ENCODE measurements around the gene ZCCHC10.
A peak's percentile ranks its signal among the peaks of the same experiment; 100 is the strongest.
"Not testable (repeated sequence)": the region's sequence is repeated elsewhere in the genome, so short reads cannot be mapped to it uniquely, and the experiment has no call there.

ZCCHC10 gene

GRCh38 chr5:133025804-133026663 lies at the start of gene ZCCHC10:
Gene ZCCHC10, minus strand, starts transcription at chr5:133026549. Its CDS starts 12 bp downstream, at chr5:133026537.
- peak; percentile 99 for DNase-seq (ENCODE audit: low spot score)
- FAIRE-seq: peak; percentile 17

DNA sequence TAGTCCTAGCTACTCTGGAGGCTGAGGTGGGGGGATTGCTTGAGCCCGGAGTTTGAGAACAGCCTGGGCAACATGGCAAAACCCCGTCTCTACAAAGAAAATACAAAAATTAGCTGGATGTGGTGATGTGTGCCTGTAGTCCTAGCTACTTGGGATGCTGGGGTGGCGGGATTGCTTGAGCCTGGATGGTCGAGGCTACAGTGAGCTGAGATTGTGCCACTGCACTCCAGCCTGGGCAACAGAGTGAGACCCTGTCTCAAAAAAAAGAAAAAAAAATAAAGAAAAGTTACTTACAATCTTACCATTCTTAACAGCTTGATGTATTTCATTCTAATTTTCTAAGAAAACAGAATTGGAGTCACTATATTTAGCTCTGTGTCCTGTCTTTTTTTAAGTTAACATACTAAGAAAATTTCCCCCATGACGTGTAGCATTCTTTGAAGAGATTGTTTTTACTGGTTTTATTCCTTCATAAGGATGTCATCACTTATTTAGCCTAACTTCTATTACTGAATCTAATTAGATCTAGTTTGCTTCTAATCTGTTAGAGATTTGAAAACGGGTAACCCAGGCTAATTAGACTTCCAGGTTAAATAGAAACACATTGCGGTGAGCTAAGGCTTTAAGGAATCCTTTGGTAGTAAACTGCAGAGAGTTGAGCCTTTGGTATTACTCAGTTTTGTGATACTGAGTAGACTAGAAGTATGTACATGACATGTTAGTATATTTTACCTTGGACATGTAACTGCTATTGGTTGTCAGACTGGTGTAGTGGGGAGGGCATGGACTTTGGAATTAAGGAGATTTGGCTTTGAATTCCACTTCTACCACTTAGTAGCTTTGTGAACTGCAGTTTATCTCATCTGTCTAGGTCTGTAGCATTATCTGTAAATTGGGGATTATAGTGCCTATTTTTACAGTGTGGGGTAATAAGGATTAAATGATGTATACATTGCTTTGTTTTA lies 49.5 kb upstream of the ZCCHC10 start:
- FAIRE-seq (no peak), DNase-seq (ENCODE audit: low spot score) (no peak)

DNA sequence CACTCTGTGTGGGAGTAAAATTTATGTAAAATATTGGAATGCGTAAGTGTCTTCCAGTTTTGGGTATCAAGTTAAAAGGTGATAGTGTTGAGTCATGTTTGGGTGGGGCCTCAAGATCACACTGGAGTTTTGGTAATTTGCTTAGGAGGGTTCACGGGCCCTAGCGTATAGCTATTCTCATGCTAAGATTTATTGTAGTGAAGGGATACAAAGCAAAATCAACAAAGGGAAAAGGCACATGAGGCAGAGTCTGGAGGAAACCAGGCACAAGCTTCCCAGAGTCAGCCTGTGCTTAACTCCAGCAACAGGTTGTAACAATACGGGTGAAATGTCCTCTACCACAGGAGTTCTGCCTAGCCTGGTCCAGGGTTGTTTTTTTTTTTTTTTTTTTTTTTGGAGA lies 45.7 kb upstream of the ZCCHC10 start:
- no peak for DNase-seq (ENCODE audit: low spot score)
- no peak for FAIRE-seq

GRCh38 chr5:133066045-133066444 lies 39.7 kb upstream of the ZCCHC10 start:
- no peak for DNase-seq (ENCODE audit: low spot score)
- FAIRE-seq: no peak

DNA sequence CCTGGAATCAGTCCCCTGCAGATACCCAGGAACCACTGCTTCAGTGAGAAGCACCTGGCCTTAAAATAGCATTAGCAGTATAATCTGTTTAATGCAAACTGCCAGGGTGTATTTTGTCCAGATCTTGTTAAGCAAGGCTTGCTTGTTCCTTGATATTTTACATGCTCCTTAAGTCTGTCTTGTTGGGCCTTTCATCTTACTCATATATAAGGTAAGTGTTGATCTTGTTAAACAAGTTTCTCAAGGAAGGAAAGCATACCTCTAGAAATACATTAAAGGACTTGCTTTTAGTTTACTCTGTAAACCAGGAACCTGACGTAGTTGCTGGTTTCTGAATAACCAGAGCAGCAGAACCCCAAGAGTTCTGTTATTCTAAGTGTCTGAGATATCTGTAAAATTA lies 39.1 kb upstream of the ZCCHC10 start:
- no peak for FAIRE-seq
- no peak for DNase-seq (ENCODE audit: low spot score)

DNA sequence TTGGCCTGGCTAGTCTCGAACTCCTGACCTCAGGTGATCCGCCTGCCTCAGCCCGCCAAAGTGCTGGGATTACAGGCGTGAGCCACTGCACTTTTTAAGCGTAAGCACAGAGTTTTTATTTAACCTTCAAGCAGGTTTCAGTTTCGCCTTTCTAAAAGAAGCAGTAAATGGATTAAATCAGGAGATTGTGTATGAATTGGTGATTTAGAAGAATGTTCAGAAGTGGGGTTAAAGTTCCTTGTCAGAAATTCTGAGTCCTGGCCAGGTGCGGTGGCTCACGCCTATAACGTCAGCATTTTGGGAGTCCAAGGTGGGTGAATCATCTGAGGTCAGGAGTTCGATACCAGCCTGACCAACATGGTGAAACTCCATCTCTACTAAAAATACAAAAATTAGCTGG lies 37.6 kb upstream of the ZCCHC10 start:
- FAIRE-seq (no peak), DNase-seq (ENCODE audit: low spot score) (no peak)

DNA sequence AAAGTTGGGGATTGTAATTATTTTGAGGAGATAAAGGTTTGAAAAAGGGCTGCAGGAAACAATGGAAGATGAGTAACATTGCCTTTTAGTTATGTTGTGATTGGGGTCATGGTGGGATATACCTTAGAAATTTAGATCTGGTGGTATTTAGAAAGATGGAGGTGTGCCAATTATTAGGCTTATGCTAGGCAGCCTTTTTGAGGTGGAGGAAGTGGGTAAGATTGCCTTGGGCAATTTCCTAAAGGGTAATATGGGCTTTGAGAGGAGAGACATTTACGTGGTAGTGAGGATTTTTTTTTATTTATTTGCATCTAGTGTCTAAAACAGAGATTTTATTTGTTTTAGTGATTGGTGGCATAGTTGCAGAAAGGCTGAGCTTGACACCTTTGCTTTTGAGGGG lies 35.9 kb upstream of the ZCCHC10 start:
- FAIRE-seq (no peak), DNase-seq (ENCODE audit: low spot score) (no peak)

GRCh38 chr5:133059621-133060020 lies 33.3 kb upstream of the ZCCHC10 start:
- DNase-seq (ENCODE audit: low spot score) (no peak), FAIRE-seq (no peak)

- no peak for FAIRE-seq
These were observed 30.5 kb upstream of the ZCCHC10 start for GRCh38 chr5:133056891-133057290.

GRCh38 chr5:133054697-133055471 lies 28.5 kb upstream of the ZCCHC10 start:
- FAIRE-seq: no peak
- DNase-seq (ENCODE audit: low spot score): no peak

More at GRCh38 chr5:133056891-133057290, 30.5 kb upstream of the ZCCHC10 start:
- DNase-seq (ENCODE audit: low spot score): no peak

DNA sequence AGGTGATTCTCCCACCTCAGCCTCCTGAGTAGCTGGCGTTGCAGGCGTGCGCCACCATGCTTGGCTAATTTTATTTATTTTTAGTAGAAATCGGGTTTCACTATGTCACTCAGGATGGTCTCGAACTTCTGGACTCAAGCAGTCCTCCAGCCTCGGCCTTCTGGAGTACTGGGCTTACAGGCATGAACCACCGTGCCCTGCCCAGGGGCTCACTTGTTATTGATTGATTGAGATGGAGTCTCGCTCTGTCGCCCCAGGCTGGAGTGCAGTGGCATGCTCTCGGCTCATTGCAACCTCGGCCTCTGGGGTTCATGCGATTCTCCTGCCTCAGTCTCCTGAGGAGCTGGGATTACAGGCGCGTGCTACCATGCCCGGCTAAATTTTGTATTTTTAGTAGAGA lies 27.1 kb upstream of the ZCCHC10 start:
- FAIRE-seq: no peak
- DNase-seq (ENCODE audit: low spot score): no peak

GRCh38 chr5:133052317-133053175 lies 26.2 kb upstream of the ZCCHC10 start:
- no peak for FAIRE-seq
- DNase-seq (ENCODE audit: low spot score): peak; percentile 77

- peak; percentile 42 for FAIRE-seq
- peak; percentile 100 for DNase-seq (ENCODE audit: low spot score)
These were observed 25.4 kb upstream of the ZCCHC10 start, which contains the start of gene HSPA4 for GRCh38 chr5:133051542-133052316. Gene HSPA4, plus strand, starts transcription at chr5:133052013. Its CDS starts 238 bp downstream, at chr5:133052251.

- FAIRE-seq: no peak
- DNase-seq (ENCODE audit: low spot score): no peak
These were observed 24.8 kb upstream of the ZCCHC10 start for GRCh38 chr5:133051061-133051541.

DNA sequence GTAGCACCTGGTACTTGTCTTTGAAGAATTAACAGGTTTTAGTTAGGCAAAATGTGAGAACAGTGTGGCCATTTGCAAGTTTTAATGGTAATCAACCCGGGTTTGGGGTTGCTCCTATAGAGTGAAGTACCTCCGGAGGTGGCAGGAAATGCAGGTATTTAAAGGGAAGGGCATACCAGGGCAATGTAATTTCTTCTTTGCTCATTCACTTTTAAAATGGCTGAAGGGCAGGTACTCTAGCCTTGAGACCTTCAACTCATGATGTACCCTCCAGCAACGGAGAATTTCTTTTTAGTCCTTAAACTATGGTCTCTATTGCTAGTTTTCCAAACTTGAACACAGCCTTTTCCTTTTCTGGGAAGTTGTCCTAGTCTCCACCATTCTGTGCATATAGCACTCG lies 24.2 kb upstream of the ZCCHC10 start:
- FAIRE-seq: no peak

GRCh38 chr5:133049726-133050048 lies 23.3 kb upstream of the ZCCHC10 start:
- no peak for DNase-seq (ENCODE audit: low spot score)
- no peak for FAIRE-seq

More for the DNA sequence above, 24.2 kb upstream of the ZCCHC10 start:
- DNase-seq (ENCODE audit: low spot score): no peak

GRCh38 chr5:133048993-133049725 lies 22.8 kb upstream of the ZCCHC10 start:
- FAIRE-seq (no peak), DNase-seq (ENCODE audit: low spot score) (no peak)

- FAIRE-seq: no peak
These were observed 21.1 kb upstream of the ZCCHC10 start for GRCh38 chr5:133047404-133047803.

GRCh38 chr5:133046560-133046959 lies 20.2 kb upstream of the ZCCHC10 start:
- DNase-seq (ENCODE audit: low spot score); FAIRE-seq: not testable (repeated sequence)

More at GRCh38 chr5:133047404-133047803, 21.1 kb upstream of the ZCCHC10 start:
- no peak for DNase-seq (ENCODE audit: low spot score)

Data from urothelium cell line (cell line).